Psoas muscle (tissue), 8 donors: Measurements from ENCODE around the gene CACNA1D. TPM values are rescaled to one million over a fixed set of nuclear protein-coding genes. Genes with fewer than 3 reads are reported as not detected.

Experiments used
- ATAC-seq, 4 donors: fragments of 200-7000 bp; cut with Tn5 transposase; one replicate each; pipeline ENCODE4 v1.9.1; 2020; ENCODE audit warnings: moderate library complexity in 3 of 4, mild to moderate bottlenecking in 2 of 4
- DNase-seq, 2 donors: peaks; one replicate each; pipeline ENCODE4 v3.0.0-alpha.2; 2020
- H3K27ac ChIP-seq: fragments of 200-600 bp; one replicate; pipeline ENCODE4 v1.8.0; 2022
- H3K27me3 ChIP-seq, 3 donors: fragments of 200-600 bp in 1 of 3; one replicate each; pipeline versions ENCODE4 v1.6.1 to v1.8.0; 2013 to 2022; ENCODE audit warnings: low read length in 2 of 3, mild to moderate bottlenecking in 2 of 3, moderate library complexity in 1 of 3; ENCODE audit not compliant: insufficient read depth in 3 of 3
- H3K36me3 ChIP-seq, 2 donors: fragments of 200-600 bp in 1 of 2; one replicate each; pipeline versions ENCODE4 v1.6.1 to v1.8.0; 2013 to 2022; ENCODE audit warnings: low read depth in 1 of 2, mild to moderate bottlenecking in 1 of 2, moderate library complexity in 1 of 2; ENCODE audit not compliant: insufficient read depth in 1 of 2
- H3K4me1 ChIP-seq: fragments of 200-600 bp; one replicate; pipeline ENCODE4 v1.8.0; 2022
- H3K4me3 ChIP-seq: fragments of 200-600 bp; one replicate; pipeline ENCODE4 v1.8.0; 2022; ENCODE audit warnings: mild to moderate bottlenecking
- H3K9me3 ChIP-seq: fragments of 200-600 bp; one replicate; pipeline ENCODE4 v1.8.0; 2022
- CTCF ChIP-seq: fragments of 200-600 bp; IDR thresholded peaks from one replicate; pipeline ENCODE4 v1.8.0; 2022; ENCODE audit warnings: antibody characterized with exemption
- WGBS, 3 donors: extraction: QIAGEN DNeasy Blood & Tissue Kit; methylation state at CpG; one replicate each; pipeline versions ENCODE4 v1.1.6 to v1.1.7; 2013; 5-methylcytosine and 5-hydroxymethylcytosine counted together
- intact Hi-C, 2 donors: fragments of 100-400 bp; cut with DNase I; formaldehyde crosslinking; loops; one replicate each; pipeline versions ENCODE4 v1.11.0 to v1.14.2; 2022
- polyA plus RNA-seq, 3 donors: library from polyadenylated mRNA; stranded (reverse); fragments of 200-250 nt; gene quantifications; one replicate each; pipeline ENCODE4 v1.2.3, GENCODE V29; 2013
- total RNA-seq, 4 donors: library from RNA; stranded (reverse); fragmentation: NEBNext Ultra II Directional in 2 of 4; extraction: Animal tissue kit (Norgen Biotek cat#: 25700) in 2 of 4; gene quantifications; one replicate each; pipeline versions ENCODE4 v1.2.1 to v1.2.4, GENCODE V29; 2021 to 2023
- donor health status: healthy with polysubstance abuse.
- donor health status: DM: no; HTN: no; CAD: no; lungs with moderate emphysema.
- donor health status: Bipolar disorder and iron deficiency.
- donor health status: healthy.
- donor health status: DM: yes; HTN: yes; CAD: no.
- donor health status: DM: no; HTN: no; CAD: no.
- donor health status: DM: no; HTN: no; CAD: no.
- donor health status: DM: yes; HTN: yes; CAD: no.

The CACNA1D gene
- total and polyA plus RNA-seq, 7 donors, result 0.05 to 0.82 (median 0.28) TPM; not detected in 2

GRCh38 chr3:53705024-53705745 is 210.8 kb downstream of the CACNA1D start:
- ATAC-seq (no peak), DNase-seq (no peak)
- Histone ChIP-seq H3K27me3 (no peaks in the 10 kb centered on the region), H3K4me3 (no peak overlapping the region), H3K4me1 (no peaks in the 10 kb centered on the region), H3K36me3 (no peaks in the 10 kb centered on the region), H3K9me3 (no peaks in the 10 kb centered on the region), H3K27ac (no peak overlapping the region)
- intact Hi-C loops, result no loop called here
- WGBS, 3 donors, result 71 to 78% (median 75%) methylated on average over 11 of the region's 11 CpGs
- no peak for TF ChIP-seq CTCF

- Histone ChIP-seq H3K36me3 (no peaks in the 10 kb centered on the region), H3K27me3 (no peaks in the 10 kb centered on the region), H3K4me3 (no peak overlapping the region), H3K9me3 (no peaks in the 10 kb centered on the region), H3K27ac (no peak overlapping the region), H3K4me1 (no peaks in the 10 kb centered on the region)
- TF ChIP-seq CTCF, result no peak
- 68 to 80% (median 78%) methylated on average over 4 of the region's 4 CpGs for WGBS, 3 donors
- DNase-seq (no peak), ATAC-seq (no peak)
- intact Hi-C loops, result no loop called here
Measured at GRCh38 chr3:53705774-53706173, 211.4 kb downstream of the CACNA1D start.

GRCh38 chr3:53707222-53707621 is 212.8 kb downstream of the CACNA1D start:
- DNase-seq, result no peak
- no peak for TF ChIP-seq CTCF
- H3K27ac ChIP-seq, result no peak overlapping the region
- no peaks in the 10 kb centered on the region for H3K4me1 ChIP-seq
- no peak overlapping the region for H3K4me3 ChIP-seq
- H3K9me3 ChIP-seq, result no peaks in the 10 kb centered on the region
- no peaks in the 10 kb centered on the region for H3K27me3 ChIP-seq
- ATAC-seq, result no peak
- no peaks in the 10 kb centered on the region for H3K36me3 ChIP-seq
- intact Hi-C loops, result no loop called here

GRCh38 chr3:53708001-53708621 is 213.7 kb downstream of the CACNA1D start:
- no peaks in the 10 kb centered on the region for H3K9me3 ChIP-seq
- no peak overlapping the region for H3K4me3 ChIP-seq
- no peak for ATAC-seq
- WGBS, 3 donors, result 61 to 71% (median 63%) methylated on average over 4 of the region's 4 CpGs
- TF ChIP-seq CTCF, result no peak
- DNase-seq, result no peak
- intact Hi-C loops, result no loop called here
- H3K4me1 ChIP-seq, result no peaks in the 10 kb centered on the region
- H3K27me3 ChIP-seq, result no peaks in the 10 kb centered on the region
- no peaks in the 10 kb centered on the region for H3K36me3 ChIP-seq
- H3K27ac ChIP-seq, result no peak overlapping the region
